ENCODE measurements around the gene MPZL1. TPM values are rescaled to one million over a fixed set of nuclear protein-coding genes. Genes with fewer than 3 reads are reported as not detected.
A peak's percentile ranks its signal among the peaks of the same experiment; 100 is the strongest.

Gene MPZL1
- total and polyA plus RNA-seq, 2 donors (not counting 1 experiment from before 2014, with no cell fraction given) = 81.4 to 158 TPM

DNA sequence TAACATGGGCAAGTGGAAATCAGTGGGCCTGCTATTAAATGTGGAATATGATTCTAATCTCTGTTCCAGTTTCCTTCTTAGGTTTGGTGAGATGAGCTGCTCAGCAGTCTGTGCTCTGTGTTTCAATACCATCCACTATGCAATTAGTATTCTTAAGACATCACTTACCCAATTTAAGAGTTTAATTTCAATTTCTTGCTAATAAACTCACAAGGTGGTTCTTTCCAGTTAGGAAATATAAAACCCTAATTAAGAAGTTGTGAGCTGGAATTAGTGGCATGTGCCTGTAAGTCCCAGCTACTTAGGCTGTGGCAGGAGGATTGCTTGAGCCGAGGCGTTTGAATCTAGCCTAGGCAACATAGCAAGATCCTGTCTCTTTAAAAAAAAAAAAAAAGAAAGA lies 51.7 kb downstream of the MPZL1 start:
- H2AFZ ChIP-seq (ENCODE audit: low read length) = no peak overlapping the region
- no peak overlapping the region for H3K27ac ChIP-seq (ENCODE audit: insufficient read depth, low read length)
- no peak overlapping the region for H3K4me3 ChIP-seq (replicated peaks in 1 of 4; ENCODE audit: control extremely low read depth in 1 of 4, insufficient read depth in 1 of 4, low read depth in 3 of 4, low read length in 4 of 4)
- H3K4me1 ChIP-seq (ENCODE audit: control insufficient read depth, extremely low read depth, insufficient read depth, low read length) = peaks cover 3% of the 10 kb centered on the region
- no peak for TF ChIP-seq EZH2 (IDR thresholded peaks at IDR 0.05; ENCODE audit: low read length, missing control alignments)
- TF ChIP-seq, protein P1, sequence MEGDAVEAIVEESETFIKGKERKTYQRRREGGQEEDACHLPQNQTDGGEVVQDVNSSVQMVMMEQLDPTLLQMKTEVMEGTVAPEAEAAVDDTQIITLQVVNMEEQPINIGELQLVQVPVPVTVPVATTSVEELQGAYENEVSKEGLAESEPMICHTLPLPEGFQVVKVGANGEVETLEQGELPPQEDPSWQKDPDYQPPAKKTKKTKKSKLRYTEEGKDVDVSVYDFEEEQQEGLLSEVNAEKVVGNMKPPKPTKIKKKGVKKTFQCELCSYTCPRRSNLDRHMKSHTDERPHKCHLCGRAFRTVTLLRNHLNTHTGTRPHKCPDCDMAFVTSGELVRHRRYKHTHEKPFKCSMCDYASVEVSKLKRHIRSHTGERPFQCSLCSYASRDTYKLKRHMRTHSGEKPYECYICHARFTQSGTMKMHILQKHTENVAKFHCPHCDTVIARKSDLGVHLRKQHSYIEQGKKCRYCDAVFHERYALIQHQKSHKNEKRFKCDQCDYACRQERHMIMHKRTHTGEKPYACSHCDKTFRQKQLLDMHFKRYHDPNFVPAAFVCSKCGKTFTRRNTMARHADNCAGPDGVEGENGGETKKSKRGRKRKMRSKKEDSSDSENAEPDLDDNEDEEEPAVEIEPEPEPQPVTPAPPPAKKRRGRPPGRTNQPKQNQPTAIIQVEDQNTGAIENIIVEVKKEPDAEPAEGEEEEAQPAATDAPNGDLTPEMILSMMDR (conservative IDR thresholded peaks at IDR 0.05 in 1 of 2, IDR thresholded peaks at IDR 0.05 in 1 of 2; ENCODE audit: low read depth in 1 of 2, low read length in 2 of 2) = no peak
- peaks cover 4% of the 10 kb centered on the region for H3K36me3 ChIP-seq (ENCODE audit: control insufficient read depth, insufficient read depth, low read length)
- no peaks in the 10 kb centered on the region for H4K20me1 ChIP-seq (ENCODE audit: control insufficient read depth, extremely low read depth, insufficient read depth, low read length)
- no peaks in the 10 kb centered on the region for H3K79me2 ChIP-seq (ENCODE audit: control insufficient read depth, insufficient read depth, low read length)
- no peaks in the 10 kb centered on the region for H3K27me3 ChIP-seq (ENCODE audit: control insufficient read depth, insufficient read depth, low read length)
- no peaks in the 10 kb centered on the region for H3K9me3 ChIP-seq (ENCODE audit: control insufficient read depth, insufficient read depth, low read depth, low read length)
- H3K9ac ChIP-seq (ENCODE audit: insufficient read depth, low read length) = no peak overlapping the region
- DNase-seq (ENCODE audit: low read depth in 2 of 2) = no peak
- H3K4me2 ChIP-seq (ENCODE audit: extremely low read depth, insufficient read depth, low read length) = no peak overlapping the region

DNA sequence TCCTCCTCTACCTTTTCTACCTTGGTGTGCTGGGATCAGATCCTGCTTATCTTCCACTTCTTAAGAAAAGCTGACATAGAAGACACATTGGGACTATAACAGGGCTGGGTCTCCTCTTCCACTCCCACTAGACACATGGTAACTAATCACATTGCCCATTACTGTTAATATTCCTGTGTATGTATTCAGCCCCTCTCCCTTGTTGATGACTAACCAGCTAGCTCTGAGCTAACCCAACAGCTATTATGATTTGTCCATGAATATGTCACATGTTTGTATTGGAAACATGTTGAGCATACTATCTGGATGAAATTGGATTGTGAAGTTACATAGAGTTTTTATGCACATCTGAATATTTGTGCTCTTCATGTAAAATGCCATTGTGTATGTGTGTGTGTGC lies 52.9 kb downstream of the MPZL1 start:
- TF ChIP-seq, protein P1 (conservative IDR thresholded peaks at IDR 0.05 in 1 of 2, IDR thresholded peaks at IDR 0.05 in 1 of 2; ENCODE audit: low read depth in 1 of 2, low read length in 2 of 2) = no peak
- TF ChIP-seq EZH2 (IDR thresholded peaks at IDR 0.05; ENCODE audit: low read length, missing control alignments) = no peak
- Histone ChIP-seq H3K4me3 (replicated peaks in 1 of 4; ENCODE audit: control extremely low read depth in 1 of 4, insufficient read depth in 1 of 4, low read depth in 3 of 4, low read length in 4 of 4) (no peak overlapping the region), H3K79me2 (ENCODE audit: control insufficient read depth, insufficient read depth, low read length) (no peaks in the 10 kb centered on the region), H4K20me1 (ENCODE audit: control insufficient read depth, extremely low read depth, insufficient read depth, low read length) (no peaks in the 10 kb centered on the region), H3K4me2 (ENCODE audit: extremely low read depth, insufficient read depth, low read length) (no peak overlapping the region), H3K36me3 (ENCODE audit: control insufficient read depth, insufficient read depth, low read length) (peaks cover 4% of the 10 kb centered on the region), H3K27me3 (ENCODE audit: control insufficient read depth, insufficient read depth, low read length) (no peaks in the 10 kb centered on the region), H3K27ac (ENCODE audit: insufficient read depth, low read length) (no peak overlapping the region), H3K9me3 (ENCODE audit: control insufficient read depth, insufficient read depth, low read depth, low read length) (no peaks in the 10 kb centered on the region), H3K4me1 (ENCODE audit: control insufficient read depth, extremely low read depth, insufficient read depth, low read length) (peaks cover 3% of the 10 kb centered on the region), H3K9ac (ENCODE audit: insufficient read depth, low read length) (no peak overlapping the region), H2AFZ (ENCODE audit: low read length) (no peak overlapping the region)
- peak in 1 of 2 donors; percentile 59 for DNase-seq (ENCODE audit: low read depth in 2 of 2)

DNA sequence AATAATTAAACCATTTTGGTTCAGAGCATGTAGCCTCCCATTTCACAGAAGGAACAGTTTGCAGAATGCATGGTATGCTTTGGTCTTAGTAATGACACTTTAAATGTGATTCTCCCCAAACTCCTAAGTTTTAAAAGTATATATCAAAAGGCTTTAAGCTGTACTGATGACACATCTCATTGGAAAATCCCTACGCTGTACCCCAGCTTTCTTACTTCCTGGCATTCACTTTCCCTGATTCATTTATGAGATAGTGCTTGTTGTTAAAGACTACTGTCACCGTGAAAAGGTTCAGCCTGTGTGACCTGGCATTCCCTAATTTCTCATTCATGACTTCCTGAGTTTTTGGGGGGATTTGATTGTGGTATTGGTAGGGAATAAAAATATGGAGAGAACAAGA lies 53.4 kb downstream of the MPZL1 start:
- H3K4me1 ChIP-seq (ENCODE audit: control insufficient read depth, extremely low read depth, insufficient read depth, low read length) = peaks cover 3% of the 10 kb centered on the region
- H3K36me3 ChIP-seq (ENCODE audit: control insufficient read depth, insufficient read depth, low read length) = peaks cover 4% of the 10 kb centered on the region
- no peaks in the 10 kb centered on the region for H3K9me3 ChIP-seq (ENCODE audit: control insufficient read depth, insufficient read depth, low read depth, low read length)
- no peak overlapping the region for H3K4me2 ChIP-seq (ENCODE audit: extremely low read depth, insufficient read depth, low read length)
- no peak overlapping the region for H3K27ac ChIP-seq (ENCODE audit: insufficient read depth, low read length)
- DNase-seq (ENCODE audit: low read depth in 2 of 2) = peak in 1 of 2 donors; percentile 68
- H2AFZ ChIP-seq (ENCODE audit: low read length) = no peak overlapping the region
- no peak overlapping the region for H3K4me3 ChIP-seq (replicated peaks in 1 of 4; ENCODE audit: control extremely low read depth in 1 of 4, insufficient read depth in 1 of 4, low read depth in 3 of 4, low read length in 4 of 4)
- no peak for TF ChIP-seq EZH2 (IDR thresholded peaks at IDR 0.05; ENCODE audit: low read length, missing control alignments)
- TF ChIP-seq, protein P1 (conservative IDR thresholded peaks at IDR 0.05 in 1 of 2, IDR thresholded peaks at IDR 0.05 in 1 of 2; ENCODE audit: low read depth in 1 of 2, low read length in 2 of 2) = no peak
- H3K27me3 ChIP-seq (ENCODE audit: control insufficient read depth, insufficient read depth, low read length) = no peaks in the 10 kb centered on the region
- H3K79me2 ChIP-seq (ENCODE audit: control insufficient read depth, insufficient read depth, low read length) = no peaks in the 10 kb centered on the region
- H3K9ac ChIP-seq (ENCODE audit: insufficient read depth, low read length) = no peak overlapping the region
- no peaks in the 10 kb centered on the region for H4K20me1 ChIP-seq (ENCODE audit: control insufficient read depth, extremely low read depth, insufficient read depth, low read length)
